ENCODE measurements around the gene RTL1.

DNA sequence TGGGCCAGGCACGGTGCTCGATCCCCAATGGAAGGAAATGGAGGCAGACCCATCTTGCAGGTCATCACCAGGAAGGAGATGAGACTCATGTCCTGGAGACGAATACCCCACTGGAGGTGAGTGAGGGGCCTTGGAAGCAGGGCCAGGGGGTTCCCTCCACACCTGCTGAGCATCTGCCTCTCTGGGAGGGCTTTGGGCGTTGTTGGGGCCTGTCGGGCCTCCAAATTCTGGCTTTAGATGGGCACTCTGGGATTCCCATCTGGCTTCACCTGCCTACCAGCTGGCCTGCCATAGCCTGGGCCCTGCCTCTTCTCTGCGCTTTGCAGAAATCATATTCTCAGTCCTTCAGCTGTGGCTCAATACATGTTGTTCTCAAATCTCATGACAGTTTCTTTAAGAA is 13.9 kb downstream of the RTL1 start:
- TF ChIP-seq, protein P1, sequence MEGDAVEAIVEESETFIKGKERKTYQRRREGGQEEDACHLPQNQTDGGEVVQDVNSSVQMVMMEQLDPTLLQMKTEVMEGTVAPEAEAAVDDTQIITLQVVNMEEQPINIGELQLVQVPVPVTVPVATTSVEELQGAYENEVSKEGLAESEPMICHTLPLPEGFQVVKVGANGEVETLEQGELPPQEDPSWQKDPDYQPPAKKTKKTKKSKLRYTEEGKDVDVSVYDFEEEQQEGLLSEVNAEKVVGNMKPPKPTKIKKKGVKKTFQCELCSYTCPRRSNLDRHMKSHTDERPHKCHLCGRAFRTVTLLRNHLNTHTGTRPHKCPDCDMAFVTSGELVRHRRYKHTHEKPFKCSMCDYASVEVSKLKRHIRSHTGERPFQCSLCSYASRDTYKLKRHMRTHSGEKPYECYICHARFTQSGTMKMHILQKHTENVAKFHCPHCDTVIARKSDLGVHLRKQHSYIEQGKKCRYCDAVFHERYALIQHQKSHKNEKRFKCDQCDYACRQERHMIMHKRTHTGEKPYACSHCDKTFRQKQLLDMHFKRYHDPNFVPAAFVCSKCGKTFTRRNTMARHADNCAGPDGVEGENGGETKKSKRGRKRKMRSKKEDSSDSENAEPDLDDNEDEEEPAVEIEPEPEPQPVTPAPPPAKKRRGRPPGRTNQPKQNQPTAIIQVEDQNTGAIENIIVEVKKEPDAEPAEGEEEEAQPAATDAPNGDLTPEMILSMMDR (conservative IDR thresholded peaks at IDR 0.05; ENCODE audit: low read depth, low read length) = no peak
- TF ChIP-seq EZH2 (IDR thresholded peaks at IDR 0.05; ENCODE audit: low read length, unreplicated experiment) = no peak

Measured in PC-3 (cell line).